Spleen (tissue), 11 donors: ENCODE measurements around the gene RGS9BP. TPM values are rescaled to one million over a fixed set of nuclear protein-coding genes. Genes with fewer than 3 reads are reported as not detected.
"Not testable (repeated sequence)": the region's sequence is repeated elsewhere in the genome, so short reads cannot be mapped to it uniquely, and the experiment has no call there.

Experiments
- DNase-seq: peaks from one replicate; pipeline ENCODE4 v3.0.0-alpha.2; 2020
- H3K27ac ChIP-seq, 8 donors: fragments of 200-600 bp; sonication (generic) in 7 of 8; 1 replicate in 4 of 8; 2 replicates in 4 of 8; pipeline versions ENCODE4 v1.5.0 to v1.8.0; 2016 to 2021; ENCODE audit warnings: inconsistent platforms in 4 of 8, mild to moderate bottlenecking in 4 of 8, moderate library complexity in 1 of 8
- H3K27me3 ChIP-seq, 7 donors: fragments of 200-600 bp; sonication (generic) in 6 of 7; replicated peaks in 1 of 7; 1 replicate in 4 of 7; 2 replicates in 3 of 7; pipeline versions ENCODE4 v1.5.0 to v1.8.0; 2016 to 2021; ENCODE audit warnings: inconsistent platforms in 3 of 7, mild to moderate bottlenecking in 1 of 7
- H3K36me3 ChIP-seq, 6 donors: fragments of 200-600 bp; sonication (generic) in 5 of 6; 1 replicate in 4 of 6; 2 replicates in 2 of 6; pipeline versions ENCODE4 v1.5.0 to v1.8.0; 2016 to 2021; ENCODE audit warnings: inconsistent platforms in 2 of 6
- H3K4me1 ChIP-seq, 6 donors: fragments of 200-600 bp; sonication (generic) in 5 of 6; 1 replicate in 3 of 6; 2 replicates in 3 of 6; pipeline versions ENCODE4 v1.5.0 to v1.8.0; 2016 to 2021; ENCODE audit warnings: inconsistent platforms in 3 of 6
- H3K4me3 ChIP-seq, 8 donors: fragments of 200-600 bp; sonication (generic) in 7 of 8; 1 replicate in 4 of 8; 2 replicates in 4 of 8; pipeline versions ENCODE4 v1.5.0 to v1.8.0; 2016 to 2021; ENCODE audit warnings: inconsistent platforms in 4 of 8, mild to moderate bottlenecking in 4 of 8, moderate library complexity in 2 of 8
- H3K9me3 ChIP-seq, 8 donors: fragments of 200-600 bp; sonication (generic) in 7 of 8; 1 replicate in 4 of 8; 2 replicates in 4 of 8; pipeline versions ENCODE4 v1.5.0 to v1.8.0; 2016 to 2021; ENCODE audit warnings: inconsistent platforms in 4 of 8
- CTCF ChIP-seq, 11 experiments: fragments of 200-600 bp in 7 of 11; fragments of 450-650 bp in 4 of 11; sonication (generic) in 4 of 11; IDR thresholded peaks in 8 of 11; conservative IDR thresholded peaks in 3 of 11; 1 replicate in 7 of 11; 2 replicates in 4 of 11; pipeline versions ENCODE4 v1.4.0 to v1.8.0; 2016 to 2021; ENCODE audit warnings: antibody characterized with exemption in 11 of 11, inconsistent platforms in 4 of 11, mild to moderate bottlenecking in 1 of 11
- POLR2A ChIP-seq, 3 donors: fragments of 450-650 bp; IDR thresholded peaks; one replicate each; pipeline ENCODE4 v1.5.1; 2017; ENCODE audit warnings: antibody characterized with exemption in 3 of 3, mild to moderate bottlenecking in 1 of 3
- POLR2AphosphoS5 ChIP-seq, 3 donors: sonication (generic); formaldehyde crosslinking; IDR thresholded peaks; one replicate each; pipeline ENCODE4 v1.5.1; 2017; ENCODE audit warnings: antibody characterized with exemption in 3 of 3
- WGBS, 5 donors: extraction: QIAGEN DNeasy Blood & Tissue Kit in 3 of 5; methylation state at CpG; one replicate each; pipeline versions ENCODE4 v1.1.5 to v1.1.7; 2013 to 2018; 5-methylcytosine and 5-hydroxymethylcytosine counted together
- intact Hi-C: fragments of 100-400 bp; cut with DNase I; formaldehyde crosslinking; loops from one replicate; pipeline ENCODE4 v1.15.0; 2023; ENCODE audit warnings: low total_unique reads
- polyA plus RNA-seq, 3 donors: library from polyadenylated mRNA; stranded (reverse); fragments of 200-250 nt; gene quantifications; one replicate each; pipeline ENCODE4 v1.2.1, GENCODE V29; 2013
- total RNA-seq, 7 donors: library from RNA; depleted of rRNA in 3 of 7; stranded (reverse); fragments of >200 nt in 3 of 7; fragmentation: NEBNext Ultra II Directional in 4 of 7; extraction: Animal tissue kit (Norgen Biotek cat#: 25700) in 4 of 7; gene quantifications; one replicate each; pipeline versions ENCODE4 v1.1.0 to v1.2.1, GENCODE V29; 2016 to 2021
- donor health status: healthy with polysubstance abuse.
- donor health status: DM: no; HTN: no; CAD: no; lungs with moderate emphysema.
- donor health status: DM: no; HTN: no; CAD: no.
- donor health status: Bipolar disorder and iron deficiency.
- donor health status: healthy.
- donor health status: DM: no; HTN: no; CAD: no.
- donor health status: DM: yes; HTN: yes; CAD: no.

RGS9BP gene
- total and polyA plus RNA-seq, 10 donors, result 0.03 to 0.60 (median 0.23) TPM; not detected in 1

DNA sequence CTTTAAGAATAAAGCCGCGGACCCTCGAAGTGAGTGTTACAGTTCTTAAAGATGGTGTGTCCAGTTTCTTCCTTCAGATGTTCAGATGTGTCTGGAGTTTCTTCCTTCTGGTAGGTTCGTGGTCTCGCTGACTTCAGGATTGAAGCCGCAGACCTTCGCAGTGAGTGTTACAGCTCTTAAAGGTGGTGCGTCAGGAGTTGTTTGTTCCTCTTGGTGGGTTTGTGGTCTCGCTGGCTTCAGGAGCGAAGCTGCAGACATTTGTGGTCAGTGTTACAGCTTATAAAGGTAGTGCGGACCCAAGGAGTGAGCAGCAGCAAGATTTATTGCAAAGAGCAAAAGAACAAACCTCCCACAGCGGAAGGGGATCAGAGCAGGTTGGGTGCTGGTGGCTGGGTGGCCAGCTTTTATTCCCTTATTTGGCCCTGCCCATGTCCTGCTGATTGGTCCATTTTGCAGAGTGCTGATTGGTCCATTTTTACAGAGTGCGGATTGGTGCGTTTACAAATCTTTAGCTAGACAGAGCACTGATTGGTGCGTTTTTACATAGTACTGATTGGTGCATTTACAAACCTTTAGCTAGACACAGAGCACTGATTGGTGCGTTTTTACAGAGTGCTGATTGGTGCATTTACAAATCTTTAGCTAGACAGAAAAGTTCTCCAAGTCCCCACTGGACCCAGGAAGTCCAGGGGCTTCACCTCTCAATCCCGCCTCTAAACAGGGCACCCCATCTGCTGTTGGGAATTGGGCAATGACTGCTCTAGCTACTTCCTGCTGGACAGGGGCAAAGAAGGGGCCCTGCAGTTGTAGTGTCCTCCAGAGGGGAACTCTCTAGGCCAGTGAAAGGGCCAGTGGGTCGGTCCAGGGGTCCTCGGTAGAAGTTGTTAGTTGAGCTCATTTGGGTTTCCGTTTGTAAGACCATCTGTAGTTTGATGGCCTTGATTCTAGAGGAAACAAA, 17.8 kb downstream of the RGS9BP start:
- intact Hi-C loops, DNase-seq, H3K27me3 ChIP-seq, H3K9me3 ChIP-seq: not testable (repeated sequence)
- Histone ChIP-seq H3K4me3 (peak overlapping the region; percentile 72 to 94 (median 80)), H3K4me1 (peaks cover 33 to 88% (median 71%) of the 10 kb centered on the region in 6 donors), H3K36me3 (peaks cover 0 to 11% (median under 1%) of the 10 kb centered on the region in 6 donors), H3K27ac (peak overlapping the region in 7 of 8 donors; percentile 79 to 93 (median 91))
- 50 to 71% (median 58%) methylated on average over 20 of the region's 20 CpGs for WGBS, 5 donors
- TF ChIP-seq POLR2AphosphoS5 (IDR thresholded peaks at IDR 0.05), result peak in 1 of 3 donors; percentile 28

GRCh38 chr19:32694316-32694715, 18.7 kb downstream of the RGS9BP start:
- intact Hi-C loops, H3K27me3 ChIP-seq, H3K9me3 ChIP-seq, DNase-seq: not testable (repeated sequence)
- WGBS, 5 donors, result 47 to 80% (median 64%) methylated on average over 2 of the region's 2 CpGs
- Histone ChIP-seq H3K36me3 (peaks cover 0 to 20% (median 5%) of the 10 kb centered on the region in 6 donors), H3K4me3 (peak overlapping the region in 3 of 8 donors; percentile 75 to 94 (median 92)), H3K27ac (peak overlapping the region in 7 of 8 donors; percentile 36 to 93 (median 90)), H3K4me1 (peaks cover 33 to 94% (median 71%) of the 10 kb centered on the region in 6 donors)

GRCh38 chr19:32694851-32695250, 19.2 kb downstream of the RGS9BP start:
- DNase-seq, H3K27me3 ChIP-seq, intact Hi-C loops, H3K9me3 ChIP-seq: not testable (repeated sequence)
- H3K4me3 ChIP-seq, result peak overlapping the region in 2 of 8 donors; percentile 92 to 94
- peak overlapping the region in 7 of 8 donors; percentile 36 to 93 (median 90) for H3K27ac ChIP-seq
- H3K36me3 ChIP-seq, result peaks cover 0 to 26% (median 7%) of the 10 kb centered on the region in 6 donors
- WGBS, 5 donors, result 24 to 65% (median 44%) methylated on average over 2 of the region's 2 CpGs
- H3K4me1 ChIP-seq, result peaks cover 33 to 89% (median 70%) of the 10 kb centered on the region in 6 donors

- Histone ChIP-seq H3K36me3 (peaks cover 0 to 32% (median 13%) of the 10 kb centered on the region in 6 donors), H3K9me3 (peaks cover 0 to 13% (median 3%) of the 10 kb centered on the region in 8 donors), H3K4me1 (peaks cover 33 to 82% (median 65%) of the 10 kb centered on the region in 6 donors), H3K27ac (peak overlapping the region in 5 of 8 donors; percentile 59 to 93 (median 91))
- 41 to 65% (median 57%) methylated on average over 6 of the region's 6 CpGs for WGBS, 5 donors
- DNase-seq, H3K27me3 ChIP-seq, intact Hi-C loops, H3K4me3 ChIP-seq: not testable (repeated sequence)
These were observed 19.9 kb downstream of the RGS9BP start for GRCh38 chr19:32695506-32695905.

GRCh38 chr19:32696771-32697170, 21.1 kb downstream of the RGS9BP start:
- H3K36me3 ChIP-seq, result peaks cover 0 to 41% (median 14%) of the 10 kb centered on the region in 6 donors
- DNase-seq, result not testable (repeated sequence)

DNA sequence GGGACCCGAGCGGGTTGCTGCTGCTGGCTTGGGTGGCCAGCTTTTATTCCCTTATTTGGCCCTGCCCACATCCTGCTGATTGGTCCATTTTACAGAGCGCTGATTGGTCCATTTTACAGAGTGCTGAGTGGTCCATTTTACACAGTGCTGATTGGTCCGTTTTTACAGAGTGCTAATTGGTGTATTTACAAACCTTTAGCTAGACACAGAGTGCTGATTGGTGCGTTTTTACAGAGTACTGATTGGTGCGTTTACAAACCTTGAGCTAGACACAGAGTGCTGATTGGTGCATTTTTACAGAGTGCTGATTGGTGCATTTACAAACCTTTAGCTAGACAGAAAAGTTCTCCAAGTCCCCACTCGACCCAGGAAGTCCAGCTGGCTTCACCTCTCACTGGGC, 24.5 kb downstream of the RGS9BP start:
- Histone ChIP-seq H3K36me3 (peaks cover 0 to 74% (median 25%) of the 10 kb centered on the region in 6 donors), H3K9me3 (peaks cover 3 to 43% (median 29%) of the 10 kb centered on the region in 8 donors), H3K4me1 (peaks cover 4 to 54% (median 29%) of the 10 kb centered on the region in 6 donors)
- intact Hi-C loops, H3K27me3 ChIP-seq, DNase-seq, H3K27ac ChIP-seq, H3K4me3 ChIP-seq: not testable (repeated sequence)
- WGBS, 5 donors, result 92 to 100% (median 96%) methylated on average over 7 of the region's 7 CpGs

More at GRCh38 chr19:32696771-32697170, 21.1 kb downstream of the RGS9BP start:
- Histone ChIP-seq H3K9me3 (peaks cover 0 to 13% (median 3%) of the 10 kb centered on the region in 8 donors), H3K27ac (peak overlapping the region in 3 of 8 donors; percentile 5 to 93 (median 16)), H3K4me1 (peaks cover 25 to 81% (median 57%) of the 10 kb centered on the region in 6 donors)
- WGBS, 5 donors, result 47 to 71% (median 52%) methylated on average over 3 of the region's 3 CpGs
- intact Hi-C loops, H3K27me3 ChIP-seq, H3K4me3 ChIP-seq: not testable (repeated sequence)

GRCh38 chr19:32702010-32702409, 26.4 kb downstream of the RGS9BP start:
- 65 to 87% (median 83%) methylated on average over 5 of the region's 5 CpGs for WGBS, 5 donors
- DNase-seq, result no peak

GRCh38 chr19:32704006-32704405, 28.4 kb downstream of the RGS9BP start:
- peaks cover 0 to 86% (median 24%) of the 10 kb centered on the region in 6 donors for H3K36me3 ChIP-seq
- H3K27me3 ChIP-seq, DNase-seq, H3K27ac ChIP-seq, H3K4me3 ChIP-seq, intact Hi-C loops: not testable (repeated sequence)
- 95 to 100% (median 100%) methylated on average over 2 of the region's 2 CpGs for WGBS, 5 donors
- peaks cover 3 to 42% (median 30%) of the 10 kb centered on the region in 8 donors for H3K9me3 ChIP-seq
- peaks cover 0 to 23% (median 3%) of the 10 kb centered on the region in 6 donors for H3K4me1 ChIP-seq

More at GRCh38 chr19:32702010-32702409, 26.4 kb downstream of the RGS9BP start:
- Histone ChIP-seq H3K36me3 (peaks cover 0 to 92% (median 27%) of the 10 kb centered on the region in 6 donors), H3K27me3 (no peaks in the 10 kb centered on the region), H3K4me1 (peaks cover 0 to 35% (median 11%) of the 10 kb centered on the region in 6 donors), H3K9me3 (peaks cover 3 to 44% (median 30%) of the 10 kb centered on the region in 8 donors), H3K27ac (no peak overlapping the region), H3K4me3 (no peak overlapping the region)
- intact Hi-C loops, result no loop called here
- no peak for TF ChIP-seq POLR2AphosphoS5 (IDR thresholded peaks at IDR 0.05)
- TF ChIP-seq POLR2A (IDR thresholded peaks at IDR 0.05), result no peak
- no peak for TF ChIP-seq CTCF (IDR thresholded peaks at IDR 0.05 in 8 of 11, conservative IDR thresholded peaks at IDR 0.05 in 3 of 11)
